Amygdala (tissue), 56 donors: Measurements from ENCODE around the gene MGAT3.

Experiments used
- DNase-seq, 56 donors: peaks; one replicate each; lab custom pipeline; 2025; lab: John Stamatoyannopoulos, UW

MGAT3 gene

GRCh38 chr22:39448205-39449054 lies 8.4 kb upstream of the MGAT3 start:
- no peak for DNase-seq

GRCh38 chr22:39449708-39450107 lies 7.1 kb upstream of the MGAT3 start:
- no peak for DNase-seq

GRCh38 chr22:39450258-39450955 lies 6.4 kb upstream of the MGAT3 start:
- DNase-seq: no peak

GRCh38 chr22:39452740-39453040 lies 4.1 kb upstream of the MGAT3 start:
- peak in 2 of 56 donors; percentile 29 to 30 for DNase-seq

GRCh38 chr22:39453765-39454378 lies 2.9 kb upstream of the MGAT3 start:
- DNase-seq: no peak

GRCh38 chr22:39454385-39454871 lies 2.4 kb upstream of the MGAT3 start:
- DNase-seq: no peak

- no peak for DNase-seq
Observed at GRCh38 chr22:39457198-39457555, 365 bp downstream of the MGAT3 start.

- peak in 22 of 56 donors; percentile 17 to 70 (median 42) for DNase-seq
Observed at GRCh38 chr22:39457556-39458443, 988 bp downstream of the MGAT3 start.

GRCh38 chr22:39458444-39459083 lies 1.8 kb downstream of the MGAT3 start:
- peak in 1 of 56 donors; percentile 57 for DNase-seq

GRCh38 chr22:39459681-39460080 lies 2.9 kb downstream of the MGAT3 start:
- peak in 3 of 56 donors; percentile 12 to 21 (median 16) for DNase-seq

- peak in 9 of 56 donors; percentile 9 to 59 (median 28) for DNase-seq
Observed at GRCh38 chr22:39462443-39463221, 5.8 kb downstream of the MGAT3 start.

- no peak for DNase-seq
Observed at GRCh38 chr22:39463277-39463676, 6.5 kb downstream of the MGAT3 start.

- DNase-seq: peak in 45 of 56 donors; percentile 12 to 89 (median 69)
Observed at GRCh38 chr22:39463931-39464390, 7.1 kb downstream of the MGAT3 start.

GRCh38 chr22:39466228-39467006 lies 9.6 kb downstream of the MGAT3 start:
- no peak for DNase-seq

- no peak for DNase-seq
Observed at GRCh38 chr22:39467390-39467895, 10.6 kb downstream of the MGAT3 start.

- DNase-seq: peak in 2 of 56 donors; percentile 33 to 48
Observed at GRCh38 chr22:39468487-39469325, 11.9 kb downstream of the MGAT3 start.

- DNase-seq: peak in 1 of 56 donors; percentile 79
Observed at GRCh38 chr22:39469326-39469680, 12.5 kb downstream of the MGAT3 start.
